Spleen (tissue), 7 donors: ENCODE data around the gene CCNE1.

ENCODE experiments used
- POLR2A ChIP-seq, 3 donors: fragments of 450-650 bp; IDR thresholded peaks; one replicate each; pipeline ENCODE4 v1.5.1; 2017; ENCODE audit warnings: antibody characterized with exemption in 3 of 3, mild to moderate bottlenecking in 1 of 3
- POLR2AphosphoS5 ChIP-seq, 3 donors: sonication (generic); formaldehyde crosslinking; IDR thresholded peaks; one replicate each; pipeline ENCODE4 v1.5.1; 2017; ENCODE audit warnings: antibody characterized with exemption in 3 of 3
- TF ChIP-seq, protein P1 (sequence below), 11 experiments: fragments of 200-600 bp in 7 of 11; fragments of 450-650 bp in 4 of 11; sonication (generic) in 4 of 11; IDR thresholded peaks in 8 of 11; conservative IDR thresholded peaks in 3 of 11; 1 replicate in 7 of 11; 2 replicates in 4 of 11; pipeline versions ENCODE4 v1.4.0 to v1.8.0; 2016 to 2021; ENCODE audit warnings: antibody characterized with exemption in 11 of 11, inconsistent platforms in 4 of 11, mild to moderate bottlenecking in 1 of 11
- donor health status: DM: no; HTN: no; CAD: no; lungs with moderate emphysema.
- donor health status: DM: no; HTN: no; CAD: no.
- donor health status: DM: no; HTN: no; CAD: no.

DNA sequence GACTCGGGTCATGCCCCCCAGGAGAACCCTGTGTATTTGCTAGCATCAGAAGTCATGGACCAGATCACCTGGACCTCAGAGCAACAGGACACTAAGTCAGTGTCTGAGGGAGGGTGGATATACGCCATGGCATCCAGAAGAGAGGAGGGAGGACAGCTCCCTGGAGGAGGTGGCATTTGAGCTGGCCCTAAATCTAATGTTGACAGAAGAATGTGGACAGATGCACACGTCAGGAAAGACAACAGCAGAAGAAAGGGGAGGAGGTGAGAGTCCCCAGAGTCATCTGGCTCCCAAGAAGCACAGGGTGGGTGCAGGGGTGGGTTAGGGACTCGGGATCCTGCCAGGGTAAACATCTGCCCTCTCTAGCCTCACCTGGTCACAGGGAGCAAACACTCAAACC lies 24.5 kb upstream of the CCNE1 start:
- TF ChIP-seq, protein P1, sequence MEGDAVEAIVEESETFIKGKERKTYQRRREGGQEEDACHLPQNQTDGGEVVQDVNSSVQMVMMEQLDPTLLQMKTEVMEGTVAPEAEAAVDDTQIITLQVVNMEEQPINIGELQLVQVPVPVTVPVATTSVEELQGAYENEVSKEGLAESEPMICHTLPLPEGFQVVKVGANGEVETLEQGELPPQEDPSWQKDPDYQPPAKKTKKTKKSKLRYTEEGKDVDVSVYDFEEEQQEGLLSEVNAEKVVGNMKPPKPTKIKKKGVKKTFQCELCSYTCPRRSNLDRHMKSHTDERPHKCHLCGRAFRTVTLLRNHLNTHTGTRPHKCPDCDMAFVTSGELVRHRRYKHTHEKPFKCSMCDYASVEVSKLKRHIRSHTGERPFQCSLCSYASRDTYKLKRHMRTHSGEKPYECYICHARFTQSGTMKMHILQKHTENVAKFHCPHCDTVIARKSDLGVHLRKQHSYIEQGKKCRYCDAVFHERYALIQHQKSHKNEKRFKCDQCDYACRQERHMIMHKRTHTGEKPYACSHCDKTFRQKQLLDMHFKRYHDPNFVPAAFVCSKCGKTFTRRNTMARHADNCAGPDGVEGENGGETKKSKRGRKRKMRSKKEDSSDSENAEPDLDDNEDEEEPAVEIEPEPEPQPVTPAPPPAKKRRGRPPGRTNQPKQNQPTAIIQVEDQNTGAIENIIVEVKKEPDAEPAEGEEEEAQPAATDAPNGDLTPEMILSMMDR (IDR thresholded peaks at IDR 0.05 in 8 of 11, conservative IDR thresholded peaks at IDR 0.05 in 3 of 11): no peak
- TF ChIP-seq POLR2A (IDR thresholded peaks at IDR 0.05): no peak
- TF ChIP-seq POLR2AphosphoS5 (IDR thresholded peaks at IDR 0.05): no peak
